NB4 (cell line): Measurements from ENCODE around the gene ESF1.

Experiments
- POLR2A ChIP-seq: IDR thresholded peaks from 2 replicates; pipeline ENCODE4 v1.6.1; 2011; ENCODE audit warnings: mild to moderate bottlenecking; ENCODE audit not compliant: insufficient read length; ENCODE audit errors: extremely low read depth
- TF ChIP-seq, protein P1 (sequence below): IDR thresholded peaks from one replicate; pipeline ENCODE4 v1.5.1; 2012; ENCODE audit warnings: low read depth, low read length

DNA sequence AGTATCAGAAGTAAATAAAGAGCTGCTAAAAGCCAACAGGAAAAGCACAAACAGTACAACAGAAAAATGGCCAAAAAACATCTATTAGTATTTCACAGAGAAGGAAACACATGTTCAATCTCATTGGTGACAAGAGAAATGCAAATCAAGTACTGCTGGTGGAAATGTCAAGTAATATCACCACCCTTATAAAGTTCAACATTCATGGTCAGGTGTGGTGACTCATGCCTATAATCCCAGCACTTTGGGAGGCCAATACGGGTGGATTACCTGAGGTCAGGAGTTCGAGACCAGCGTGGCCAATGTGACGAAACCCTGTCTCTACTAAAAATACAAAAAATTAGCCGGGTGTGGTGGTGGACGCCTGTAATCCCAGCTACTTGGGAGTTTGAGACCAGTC is 42.8 kb downstream of the ESF1 start:
- TF ChIP-seq, protein P1, sequence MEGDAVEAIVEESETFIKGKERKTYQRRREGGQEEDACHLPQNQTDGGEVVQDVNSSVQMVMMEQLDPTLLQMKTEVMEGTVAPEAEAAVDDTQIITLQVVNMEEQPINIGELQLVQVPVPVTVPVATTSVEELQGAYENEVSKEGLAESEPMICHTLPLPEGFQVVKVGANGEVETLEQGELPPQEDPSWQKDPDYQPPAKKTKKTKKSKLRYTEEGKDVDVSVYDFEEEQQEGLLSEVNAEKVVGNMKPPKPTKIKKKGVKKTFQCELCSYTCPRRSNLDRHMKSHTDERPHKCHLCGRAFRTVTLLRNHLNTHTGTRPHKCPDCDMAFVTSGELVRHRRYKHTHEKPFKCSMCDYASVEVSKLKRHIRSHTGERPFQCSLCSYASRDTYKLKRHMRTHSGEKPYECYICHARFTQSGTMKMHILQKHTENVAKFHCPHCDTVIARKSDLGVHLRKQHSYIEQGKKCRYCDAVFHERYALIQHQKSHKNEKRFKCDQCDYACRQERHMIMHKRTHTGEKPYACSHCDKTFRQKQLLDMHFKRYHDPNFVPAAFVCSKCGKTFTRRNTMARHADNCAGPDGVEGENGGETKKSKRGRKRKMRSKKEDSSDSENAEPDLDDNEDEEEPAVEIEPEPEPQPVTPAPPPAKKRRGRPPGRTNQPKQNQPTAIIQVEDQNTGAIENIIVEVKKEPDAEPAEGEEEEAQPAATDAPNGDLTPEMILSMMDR, result no peak
- TF ChIP-seq POLR2A, result no peak
